NCI-H345 (cell line): Measurements from ENCODE around the gene TMEM132D.

Experiments
- DNase-seq: peaks from one replicate; lab custom pipeline; 2025; lab: John Stamatoyannopoulos, UW

The TMEM132D gene

GRCh38 chr12:129534966-129535750 lies 368.7 kb downstream of the TMEM132D start:
- no peak for DNase-seq

- no peak for DNase-seq
Observed at GRCh38 chr12:129532707-129533499, 370.9 kb downstream of the TMEM132D start.

GRCh38 chr12:129532082-129532481 lies 371.7 kb downstream of the TMEM132D start:
- DNase-seq: no peak

- DNase-seq: no peak
Observed at GRCh38 chr12:129530984-129531383, 372.8 kb downstream of the TMEM132D start.

- no peak for DNase-seq
Observed at GRCh38 chr12:129530517-129530916, 373.3 kb downstream of the TMEM132D start.

- no peak for DNase-seq
Observed at GRCh38 chr12:129527506-129527905, 376.3 kb downstream of the TMEM132D start.

GRCh38 chr12:129523621-129524020 lies 380.2 kb downstream of the TMEM132D start:
- no peak for DNase-seq

- peak; percentile 33 for DNase-seq
Observed at GRCh38 chr12:129520739-129521138, 383.1 kb downstream of the TMEM132D start.

- DNase-seq: no peak
Observed at GRCh38 chr12:129503802-129504201, 400.0 kb downstream of the TMEM132D start.

- DNase-seq: no peak
Observed at GRCh38 chr12:129496226-129496625, 407.6 kb downstream of the TMEM132D start.

- peak; percentile 3 for DNase-seq
Observed at GRCh38 chr12:129494766-129495165, 409.1 kb downstream of the TMEM132D start.

- no peak for DNase-seq
Observed at GRCh38 chr12:129494260-129494659, 409.6 kb downstream of the TMEM132D start.

- no peak for DNase-seq
Observed at GRCh38 chr12:129489100-129489676, 414.6 kb downstream of the TMEM132D start.

- DNase-seq: no peak
Observed at GRCh38 chr12:129486931-129487330, 416.9 kb downstream of the TMEM132D start.

- no peak for DNase-seq
Observed at GRCh38 chr12:129483111-129483893, 420.5 kb downstream of the TMEM132D start.

- no peak for DNase-seq
Observed at GRCh38 chr12:129481921-129482320, 421.9 kb downstream of the TMEM132D start.

- no peak for DNase-seq
Observed at GRCh38 chr12:129470196-129470595, 433.6 kb downstream of the TMEM132D start.

- peak; percentile 47 for DNase-seq
Observed at GRCh38 chr12:129467726-129468125, 436.1 kb downstream of the TMEM132D start.

GRCh38 chr12:129467289-129467688 lies 436.5 kb downstream of the TMEM132D start:
- DNase-seq: no peak

- DNase-seq: no peak
Observed at GRCh38 chr12:129466499-129466898, 437.3 kb downstream of the TMEM132D start.

GRCh38 chr12:129459886-129460285 lies 443.9 kb downstream of the TMEM132D start:
- DNase-seq: no peak

- DNase-seq: no peak
Observed at GRCh38 chr12:129446696-129447095, 457.1 kb downstream of the TMEM132D start.
